Measurements from ENCODE around the gene NR3C1.

NR3C1 gene

DNA sequence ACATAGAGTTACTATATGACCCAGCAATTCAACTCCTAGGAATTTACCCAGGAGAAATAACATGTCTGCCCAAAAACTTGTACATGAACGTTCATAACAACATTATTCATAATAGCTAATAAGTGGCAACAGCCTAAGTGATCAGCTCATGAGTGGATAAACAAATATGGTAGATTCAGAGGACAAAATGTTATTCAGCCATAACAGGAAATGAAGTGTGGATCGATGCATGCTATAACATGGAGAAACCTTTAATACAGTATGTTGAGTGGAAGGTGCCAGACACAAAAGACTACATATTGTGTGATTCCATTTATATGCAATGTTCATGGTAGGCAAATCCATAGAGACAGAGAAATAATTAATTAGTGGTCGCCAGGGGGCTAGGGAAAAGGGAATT is 22.3 kb upstream of the NR3C1 start:
- no peak for DNase-seq

DNA sequence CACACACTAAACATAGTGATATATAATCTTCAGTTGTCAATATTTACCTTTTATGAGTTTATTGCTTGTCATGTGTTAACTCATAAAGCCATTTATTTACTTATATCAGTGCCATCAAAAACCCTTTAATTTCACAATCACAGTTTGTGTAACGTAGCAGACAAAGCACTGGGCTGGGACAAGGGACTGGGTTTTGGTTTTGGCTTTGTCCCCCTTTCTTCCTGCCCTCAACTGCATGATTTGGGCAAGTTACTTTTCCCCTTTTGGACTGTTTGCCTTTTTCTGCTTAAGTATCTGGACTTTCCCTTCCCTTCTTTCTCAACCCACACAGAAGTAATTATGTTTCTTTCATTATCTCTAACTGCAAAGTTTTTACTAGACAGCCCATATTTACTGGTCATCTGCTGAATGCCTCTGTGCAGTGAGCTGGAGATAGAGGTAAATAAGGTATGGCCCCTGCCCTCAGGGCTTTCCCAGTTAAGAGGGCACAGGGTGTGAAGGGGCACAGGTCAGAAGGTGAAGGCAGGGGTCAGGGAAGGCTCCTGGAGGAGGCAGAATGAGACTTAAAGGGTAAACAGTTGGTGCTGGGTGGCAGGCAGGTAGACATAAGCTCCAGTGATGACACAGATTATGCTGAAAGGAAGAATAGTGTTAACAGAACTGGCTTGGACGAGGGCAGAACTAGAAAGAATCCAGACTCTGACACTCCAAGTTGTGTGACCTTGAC is 14.8 kb upstream of the NR3C1 start:
- DNase-seq = no peak

DNA sequence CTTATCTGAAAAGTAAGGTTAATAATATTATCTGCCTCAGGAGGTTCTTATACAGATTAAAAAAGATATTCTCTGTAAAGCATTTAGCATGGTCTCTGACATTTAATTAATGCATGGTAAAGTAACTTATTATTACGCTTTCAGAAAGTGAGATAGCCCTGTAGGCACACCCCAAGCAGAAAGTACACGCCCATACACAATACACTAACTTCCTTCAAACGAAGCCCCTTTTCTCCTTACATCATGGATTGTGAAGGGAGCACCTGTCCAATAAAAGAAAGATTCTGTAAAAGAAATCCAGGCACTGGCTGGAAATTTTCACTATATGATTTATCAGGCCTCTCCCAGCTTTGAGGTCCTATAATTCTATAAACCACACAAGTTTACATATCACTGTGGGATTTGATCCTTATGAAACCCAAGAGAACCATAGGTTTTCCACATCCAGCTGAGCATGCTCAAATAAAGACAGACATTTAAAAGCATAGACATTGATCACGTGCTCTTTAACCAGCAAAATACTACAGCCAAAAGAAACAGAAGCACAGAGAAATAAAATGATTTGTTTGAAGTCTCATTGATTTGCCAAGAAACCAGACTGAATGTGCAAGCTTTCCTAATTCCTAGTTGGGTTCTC is 14.1 kb upstream of the NR3C1 start:
- DNase-seq = no peak

DNA sequence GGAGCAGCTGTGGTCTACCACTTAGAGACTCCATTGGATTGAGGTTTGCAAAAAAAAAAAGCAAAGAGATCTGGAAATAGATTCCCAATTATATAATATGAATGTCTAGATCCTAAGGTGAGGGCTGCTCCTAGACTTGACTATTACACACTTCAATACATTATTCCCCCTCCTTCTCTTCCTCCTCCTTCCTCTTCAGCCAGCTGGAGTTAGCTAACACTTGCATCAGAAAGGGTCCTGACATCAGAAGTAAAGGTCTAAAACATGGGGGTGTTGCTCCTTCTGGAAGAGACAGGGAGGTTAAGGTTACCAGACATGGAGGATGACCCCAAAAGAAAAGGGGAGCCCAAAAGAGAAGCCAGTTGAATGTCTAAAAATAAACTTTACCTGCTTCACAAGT is 12.9 kb upstream of the NR3C1 start:
- DNase-seq = no peak

DNA sequence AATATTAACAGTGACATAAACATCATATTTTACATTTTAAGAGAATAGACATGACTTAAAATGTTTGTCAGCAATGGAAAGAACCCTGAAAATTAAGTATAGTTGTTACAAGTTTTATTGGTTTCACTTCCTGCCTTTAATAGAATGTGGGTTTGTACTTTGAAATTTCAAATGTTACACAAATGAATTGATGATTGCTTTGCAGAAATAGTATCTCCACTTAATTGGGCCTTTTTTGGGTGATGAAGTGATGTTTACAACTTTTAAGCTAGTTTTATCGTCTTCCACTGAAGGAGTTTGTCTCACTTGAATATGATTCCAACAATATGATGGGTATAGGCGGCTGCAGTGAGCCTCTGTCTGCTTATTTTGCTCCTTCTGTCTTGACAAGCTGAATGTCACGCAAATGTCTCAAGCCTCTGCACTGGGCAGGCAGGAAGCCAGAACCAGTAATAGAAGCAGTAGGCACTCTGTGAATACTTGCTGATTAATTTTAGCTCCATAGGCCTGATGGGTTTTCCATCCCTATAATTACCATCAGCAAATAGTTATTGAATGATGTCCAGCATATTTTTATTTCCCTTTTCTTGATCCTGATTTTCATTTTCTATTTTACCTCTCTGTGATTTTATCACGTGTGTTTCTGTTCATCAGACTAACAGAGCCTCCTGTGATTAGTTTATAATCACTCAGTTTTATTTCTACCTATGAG is 10.6 kb upstream of the NR3C1 start:
- no peak for DNase-seq

DNA sequence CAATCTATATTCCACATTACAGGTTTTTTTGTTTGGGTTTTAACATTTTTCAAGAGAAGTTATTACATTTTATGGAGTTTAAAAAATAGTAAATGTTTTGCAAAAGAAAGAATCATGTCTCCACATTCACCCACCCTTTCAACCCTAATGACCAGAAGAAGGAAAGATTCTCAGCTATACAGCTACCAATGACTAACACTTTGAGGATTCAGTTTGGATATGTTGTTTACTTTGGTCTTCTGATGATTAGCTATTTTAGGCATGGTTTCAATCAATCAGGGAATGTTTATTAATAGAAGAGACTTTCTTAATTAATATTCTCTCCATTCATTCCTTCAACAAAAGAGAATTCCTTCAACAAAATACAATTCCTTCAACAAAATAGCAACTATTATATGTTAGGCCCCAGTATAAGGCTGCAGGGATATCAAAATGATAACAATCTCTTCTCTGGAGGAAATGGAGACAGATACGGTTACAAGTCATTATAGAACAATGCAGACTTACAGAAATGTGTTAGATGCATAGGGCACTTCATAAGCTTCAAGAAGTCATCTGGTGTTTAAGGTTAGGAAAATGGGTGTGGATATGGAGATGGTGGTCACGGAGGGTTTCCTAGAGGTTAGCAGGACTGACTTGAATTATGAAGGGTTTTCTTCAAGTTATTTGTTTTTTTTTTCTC is 9.3 kb upstream of the NR3C1 start:
- no peak for DNase-seq

DNA sequence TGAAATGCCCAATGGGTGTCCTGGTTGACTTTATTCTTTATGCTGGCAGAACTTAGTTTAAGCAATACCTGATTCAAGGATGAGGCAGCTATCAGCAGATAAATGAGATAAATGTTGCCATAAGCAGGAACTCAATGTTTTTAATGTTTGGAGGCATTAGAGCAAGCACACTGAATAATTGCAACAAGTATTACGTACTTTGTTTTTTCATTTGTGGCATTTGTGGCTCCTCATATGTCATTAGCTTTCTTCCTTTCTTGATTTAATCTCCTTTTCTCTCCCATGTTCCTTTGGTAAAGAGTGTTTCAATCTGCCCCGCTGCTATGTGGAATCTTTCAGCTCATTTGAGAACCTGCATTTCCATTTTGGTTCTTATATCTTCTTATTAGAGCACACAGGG is 6.4 kb upstream of the NR3C1 start:
- no peak for DNase-seq

DNA sequence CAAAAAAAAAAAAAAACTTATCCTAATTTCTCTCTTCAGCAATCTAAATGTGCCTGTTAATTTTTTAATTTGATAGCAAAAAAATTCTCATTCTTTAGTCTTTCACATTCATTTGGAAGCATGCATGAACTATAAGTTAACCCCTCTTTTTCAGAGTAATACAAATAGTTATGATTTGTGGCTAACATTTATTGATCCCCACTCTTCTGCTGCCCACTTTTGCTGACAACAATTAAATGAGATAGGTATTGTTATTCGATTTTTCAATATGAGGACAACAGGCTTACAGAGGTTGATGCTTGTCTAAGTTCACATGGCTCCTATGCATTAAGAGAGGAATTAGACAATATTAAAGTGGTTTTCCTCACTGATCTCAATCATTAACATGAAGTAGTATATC is 2.9 kb upstream of the NR3C1 start:
- no peak for DNase-seq

DNA sequence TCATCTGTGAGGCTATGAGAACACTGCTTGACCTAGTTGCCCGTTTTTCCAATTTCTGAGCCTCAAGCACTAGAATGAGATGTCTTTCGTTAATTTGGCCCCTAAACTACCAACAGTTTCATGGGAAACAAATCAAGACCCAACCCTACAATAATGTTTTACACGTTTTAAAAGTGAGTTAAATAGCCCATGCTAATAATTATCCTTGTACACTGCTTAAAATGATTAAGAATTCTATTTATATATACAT is 2.3 kb upstream of the NR3C1 start:
- DNase-seq = no peak

DNA sequence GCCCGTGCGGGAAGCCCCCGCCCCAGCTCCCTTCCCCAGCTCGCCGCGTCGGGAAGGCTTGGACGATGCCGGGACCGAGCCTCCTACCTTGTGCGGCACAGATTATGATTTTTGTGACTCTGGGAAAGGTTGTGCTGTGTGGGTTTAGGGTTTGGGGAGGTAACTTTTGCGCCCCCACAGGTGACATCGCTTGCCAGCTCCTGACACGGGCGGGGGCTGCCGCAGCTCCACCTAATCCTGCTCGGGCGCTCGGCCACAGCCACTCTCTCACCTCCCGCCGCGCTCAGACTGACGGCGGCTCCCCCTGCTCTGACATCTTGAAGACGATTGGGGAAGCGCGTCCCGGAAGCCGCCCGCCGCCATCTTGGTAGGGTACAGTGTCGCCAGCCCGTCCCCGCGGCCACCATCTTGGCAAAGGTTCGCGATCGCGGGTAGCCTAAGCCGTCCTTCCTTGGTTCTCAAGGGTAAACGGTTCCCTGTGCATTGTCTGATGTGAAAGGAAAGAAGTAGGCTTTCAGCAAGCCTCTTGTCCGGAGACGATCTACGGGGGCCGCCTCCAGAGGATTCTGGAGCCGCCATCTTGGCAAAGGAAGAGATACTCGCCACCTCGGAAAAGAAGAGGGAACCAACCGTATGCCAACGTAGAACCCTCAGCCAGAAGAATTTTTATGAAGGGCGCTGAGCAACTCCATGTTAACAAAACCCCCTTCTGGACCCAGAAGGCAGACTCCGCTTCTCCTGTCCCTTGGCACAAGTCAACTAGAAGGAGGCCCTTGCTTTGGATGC is 1.8 kb upstream of the NR3C1 start:
- DNase-seq = peak; percentile 85

DNA sequence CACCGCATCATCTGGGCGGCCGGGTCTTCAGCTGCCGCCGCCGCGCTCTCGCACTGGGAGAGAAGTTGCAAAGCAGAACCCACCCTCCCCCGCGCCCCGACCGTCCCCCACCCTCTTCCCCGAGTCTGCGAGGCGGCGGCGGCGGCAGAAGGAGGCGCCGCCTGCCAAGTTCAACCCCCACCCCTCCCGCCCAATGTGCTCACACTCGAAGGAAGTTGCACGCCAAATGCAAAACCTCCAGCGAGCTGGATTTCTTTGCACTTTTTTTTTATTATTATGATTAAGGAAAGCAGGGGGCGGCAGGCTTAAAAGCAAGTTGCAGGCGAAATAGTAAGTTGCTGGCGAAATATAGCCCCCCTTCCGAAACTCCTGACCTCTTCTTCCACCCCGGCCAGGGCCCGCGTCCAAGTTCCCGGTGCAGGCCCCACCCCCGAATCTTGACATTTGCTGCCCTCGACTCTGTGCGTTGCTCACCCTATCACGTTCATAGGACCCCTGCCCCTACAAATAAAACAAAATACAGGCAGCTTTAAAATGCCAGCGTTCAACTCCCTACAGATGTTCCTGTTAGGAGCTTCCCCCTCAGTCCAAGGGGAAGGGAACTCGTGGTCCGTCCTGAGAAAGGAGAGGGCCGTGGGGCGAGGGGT is 1.1 kb upstream of the NR3C1 start:
- DNase-seq = peak; percentile 96

DNA sequence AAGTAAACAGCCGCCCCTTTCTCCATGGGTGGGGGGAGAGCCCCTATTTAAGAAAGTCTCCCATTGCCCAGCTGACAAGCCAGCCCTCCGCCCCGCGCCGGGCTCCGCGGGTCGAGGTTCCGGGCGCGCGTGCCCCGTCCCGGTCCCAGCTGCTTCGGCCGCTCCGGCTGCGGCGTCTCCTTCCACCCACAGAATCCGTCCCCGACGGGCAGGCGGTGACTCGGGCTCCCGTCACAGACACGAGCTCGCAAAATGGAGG is 223 bp downstream of the NR3C1 start:
- DNase-seq = no peak

DNA sequence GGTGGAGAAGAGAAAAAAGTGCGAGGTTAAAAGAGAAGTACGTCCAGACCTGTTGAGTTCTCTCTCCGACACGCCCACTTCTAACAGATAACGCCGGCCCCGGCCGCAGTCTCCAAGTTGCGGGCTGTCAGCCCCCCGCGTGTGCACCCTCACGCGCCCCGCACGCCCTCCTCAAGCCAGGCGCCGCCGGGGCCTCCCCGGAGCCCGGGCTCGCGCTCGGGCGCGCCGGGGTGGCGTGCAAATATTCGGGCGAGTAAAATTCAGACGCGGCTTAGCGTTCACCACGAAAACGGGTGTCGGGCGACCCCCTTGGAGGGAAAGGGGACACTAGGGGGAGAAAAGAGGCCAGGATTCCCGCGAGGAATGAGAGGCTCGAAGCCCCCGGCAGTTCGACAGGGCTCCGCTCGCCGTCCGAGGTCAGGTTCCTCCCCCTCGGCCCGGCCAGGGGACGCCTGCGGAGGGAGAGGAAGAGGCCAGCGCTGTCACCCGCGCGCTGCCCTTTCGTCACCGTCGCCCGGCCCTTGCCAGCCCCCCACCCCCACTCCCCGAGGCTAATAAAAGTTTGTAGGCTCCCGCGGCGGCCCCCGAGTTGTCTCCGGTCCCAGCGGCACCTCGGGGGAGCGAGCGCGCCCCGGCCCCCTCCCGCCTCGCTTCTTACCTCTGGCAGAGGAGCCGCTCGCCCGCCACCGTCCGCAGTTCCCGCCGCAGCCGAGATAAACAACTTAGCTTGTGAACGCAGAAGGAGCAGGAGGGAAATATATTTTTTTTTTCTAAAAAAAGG is 743 bp downstream of the NR3C1 start:
- DNase-seq = peak; percentile 28

DNA sequence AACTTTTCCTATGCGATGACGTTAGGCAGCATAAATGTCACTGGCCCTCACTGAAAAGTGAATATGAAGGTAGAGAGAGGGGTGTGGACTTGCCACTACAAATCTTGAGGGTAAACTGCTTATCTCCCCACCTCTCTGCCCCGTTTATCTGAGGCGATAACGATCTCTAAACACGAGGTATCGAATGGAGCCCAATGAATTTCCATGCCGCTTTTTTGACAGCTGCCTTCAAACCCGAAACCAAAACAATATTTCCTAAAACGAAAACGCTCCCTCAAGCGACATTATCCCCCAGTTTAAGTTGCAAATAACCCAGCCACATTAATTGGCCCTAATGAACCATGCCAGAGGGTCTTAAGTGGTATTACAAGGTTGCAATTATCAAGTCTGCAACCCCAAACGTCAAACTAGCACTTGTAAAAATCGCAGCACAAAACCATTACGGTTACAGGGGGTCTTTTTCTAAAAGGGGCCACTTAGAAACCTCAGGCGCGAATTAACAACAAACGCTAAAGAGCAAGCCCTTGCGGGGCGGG is 1.4 kb downstream of the NR3C1 start:
- no peak for DNase-seq

DNA sequence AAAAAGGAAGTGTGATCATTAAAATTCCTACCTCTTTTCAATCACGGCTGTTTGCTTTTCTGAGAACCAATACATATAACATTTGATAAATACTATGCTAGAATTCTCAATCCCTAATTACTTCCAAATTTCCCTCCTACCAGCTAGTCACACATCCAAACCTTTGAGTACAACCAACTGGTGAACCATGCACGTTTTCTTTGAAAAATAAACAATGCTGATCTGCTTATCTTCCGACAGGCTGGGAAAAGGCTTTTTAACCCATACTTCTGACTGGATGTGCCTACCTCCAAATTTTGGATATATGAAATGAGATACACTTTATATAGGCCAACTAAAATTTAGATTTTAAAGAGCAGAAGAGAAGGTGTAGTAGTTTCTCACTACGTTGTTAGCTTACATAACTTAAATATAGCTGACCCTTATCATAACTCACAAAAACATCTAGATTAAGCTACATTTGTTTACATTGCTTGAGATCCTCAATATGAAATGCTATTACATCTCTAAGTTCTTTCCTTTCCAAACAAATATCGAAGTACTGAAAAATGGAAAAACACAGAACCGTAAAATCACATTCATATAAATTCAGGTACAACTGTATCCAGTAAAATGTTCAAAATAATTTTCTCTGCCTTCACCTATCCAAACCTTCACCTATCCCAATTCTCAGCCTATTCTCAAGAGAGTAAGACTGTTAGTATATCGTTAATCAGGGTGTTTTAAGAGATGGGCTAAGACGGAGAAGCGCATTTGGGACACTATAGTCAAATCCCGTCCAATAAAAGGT is 2.1 kb downstream of the NR3C1 start:
- no peak for DNase-seq

DNA sequence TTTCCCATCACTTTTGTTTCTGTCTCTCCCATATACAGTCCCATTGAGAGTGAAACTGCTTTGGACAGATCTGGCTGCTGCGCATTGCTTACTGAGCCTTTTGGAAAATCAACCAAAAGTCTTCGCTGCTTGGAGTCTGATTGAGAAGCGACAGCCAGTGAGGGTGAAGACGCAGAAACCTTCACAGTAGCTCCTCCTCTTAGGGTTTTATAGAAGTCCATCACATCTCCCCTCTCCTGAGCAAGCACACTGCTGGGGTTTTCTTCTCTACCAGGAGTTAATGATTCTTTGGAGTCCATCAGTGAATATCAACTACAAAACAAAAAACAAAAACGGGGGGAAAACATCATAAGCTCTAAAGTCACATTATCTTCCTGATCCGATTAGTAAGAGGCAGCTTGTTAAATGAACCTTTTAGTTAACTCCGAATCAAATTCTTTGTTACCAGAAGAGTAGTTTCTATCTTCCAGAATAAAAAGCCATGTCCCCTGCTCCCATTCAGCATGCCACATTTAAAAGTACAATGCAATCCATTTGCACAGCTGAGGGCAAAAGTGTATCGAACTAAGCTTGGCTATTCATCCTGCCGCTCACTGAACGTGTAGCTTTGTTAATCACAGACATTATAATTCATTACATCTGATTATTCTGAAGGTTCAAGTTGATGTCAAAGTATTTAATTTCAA is 2.8 kb downstream of the NR3C1 start:
- no peak for DNase-seq

DNA sequence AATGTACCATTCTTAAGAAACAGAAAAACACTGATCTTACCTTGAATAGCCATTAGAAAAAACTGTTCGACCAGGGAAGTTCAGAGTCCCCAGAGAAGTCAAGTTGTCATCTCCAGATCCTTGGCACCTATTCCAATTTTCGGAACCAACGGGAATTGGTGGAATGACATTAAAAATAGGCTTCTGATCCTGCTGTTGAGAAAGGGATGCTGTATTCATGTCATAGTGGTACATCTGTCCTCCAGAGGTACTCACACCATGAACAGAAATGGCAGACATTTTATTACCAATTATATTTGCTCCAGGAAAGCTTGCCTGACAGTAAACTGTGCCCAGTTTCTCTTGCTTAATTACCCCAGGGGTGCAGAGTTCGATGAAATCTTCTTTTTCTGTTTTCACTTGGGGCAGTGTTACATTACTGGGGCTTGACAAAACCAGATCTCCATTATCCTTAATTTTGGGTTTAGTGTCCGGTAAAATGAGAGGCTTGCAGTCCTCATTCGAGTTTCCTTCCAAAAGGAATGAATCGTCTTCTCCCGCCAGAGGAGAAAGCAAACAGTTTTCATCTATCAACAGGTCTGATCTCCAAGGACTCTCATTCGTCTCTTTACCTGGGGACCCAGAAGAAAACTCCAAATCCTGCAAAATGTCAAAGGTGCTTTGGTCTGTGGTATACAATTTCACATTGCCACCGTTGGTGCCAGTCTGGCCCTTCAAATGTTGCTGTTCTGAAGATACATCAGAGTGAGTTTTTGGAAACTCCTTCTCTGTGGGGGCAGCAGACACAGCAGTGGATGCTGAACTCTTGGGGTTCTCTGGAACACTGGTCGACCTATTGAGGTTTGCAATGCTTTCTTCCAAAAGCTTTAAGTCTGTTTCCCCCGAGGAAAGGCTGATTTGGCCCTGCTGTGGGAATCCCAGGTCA is 3.6 kb downstream of the NR3C1 start:
- DNase-seq = no peak

DNA sequence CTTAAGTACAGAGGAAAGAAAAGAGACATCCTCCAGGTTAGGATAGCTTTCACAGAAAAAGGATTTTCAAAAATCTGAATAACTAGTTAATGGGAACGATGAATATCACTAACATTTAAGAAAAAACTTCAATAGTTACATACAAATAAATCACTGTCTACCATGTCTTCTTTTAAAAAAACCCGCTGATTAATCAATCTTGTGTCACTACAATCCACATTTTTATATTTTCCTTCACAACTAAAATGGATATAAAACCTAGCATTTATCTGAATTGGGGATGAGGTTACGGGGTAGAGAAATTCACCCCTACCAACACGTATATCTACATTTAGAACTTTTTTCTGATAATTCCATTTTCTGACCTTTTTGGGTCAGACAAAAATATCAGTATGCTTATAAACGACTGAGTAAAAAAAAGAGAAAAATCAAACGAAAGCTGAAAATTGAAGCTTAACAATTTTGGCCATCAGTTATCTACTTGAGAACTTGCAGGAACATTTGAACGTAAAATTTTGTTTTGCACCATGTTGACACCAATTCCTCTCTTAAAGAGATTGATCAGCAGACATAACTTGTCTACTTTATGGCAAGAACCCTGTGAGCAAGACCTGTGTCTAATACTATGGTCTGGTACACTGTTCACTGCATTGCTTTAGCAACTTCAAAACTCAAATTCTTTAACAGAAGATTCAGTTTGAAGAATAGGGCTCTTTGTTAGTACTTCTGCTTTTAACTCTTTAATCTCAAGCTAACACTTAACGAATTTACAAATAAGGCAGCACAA is 4.8 kb downstream of the NR3C1 start:
- DNase-seq = no peak
